ENCODE results near the gene GCDH.

GCDH gene

GRCh38 chr19:12856653-12857052 lies 34.3 kb upstream of the GCDH start:
- DNase-seq (ENCODE audit: low spot score), result no peak
- TF ChIP-seq CTCF (IDR thresholded peaks at IDR 0.05; ENCODE audit: borderline replicate concordance, control extremely low read depth, extremely low read depth, insufficient read depth, missing control alignments), result no peak
- in situ Hi-C loops (cut with MboI; ENCODE audit: low sequenced_read_pairs, unreplicated experiment), result no loop called here

GRCh38 chr19:12858041-12858928 lies 32.7 kb upstream of the GCDH start:
- DNase-seq (ENCODE audit: low spot score), result no peak
- in situ Hi-C loops (cut with MboI; ENCODE audit: low sequenced_read_pairs, unreplicated experiment), result no loop called here
- no peak for TF ChIP-seq CTCF (IDR thresholded peaks at IDR 0.05; ENCODE audit: borderline replicate concordance, control extremely low read depth, extremely low read depth, insufficient read depth, missing control alignments)

- DNase-seq (ENCODE audit: low spot score), result no peak
- in situ Hi-C loops (cut with MboI; ENCODE audit: low sequenced_read_pairs, unreplicated experiment), result no loop called here
- TF ChIP-seq CTCF (IDR thresholded peaks at IDR 0.05; ENCODE audit: borderline replicate concordance, control extremely low read depth, extremely low read depth, insufficient read depth, missing control alignments), result no peak
Measured at GRCh38 chr19:12859546-12859945, 31.4 kb upstream of the GCDH start.

GRCh38 chr19:12864143-12864542 lies 26.8 kb upstream of the GCDH start:
- no peak for DNase-seq (ENCODE audit: low spot score)
- TF ChIP-seq CTCF (IDR thresholded peaks at IDR 0.05; ENCODE audit: borderline replicate concordance, control extremely low read depth, extremely low read depth, insufficient read depth, missing control alignments), result no peak
- in situ Hi-C loops (cut with MboI; ENCODE audit: low sequenced_read_pairs, unreplicated experiment), result no loop called here

- no peak for DNase-seq (ENCODE audit: low spot score)
- TF ChIP-seq CTCF (IDR thresholded peaks at IDR 0.05; ENCODE audit: borderline replicate concordance, control extremely low read depth, extremely low read depth, insufficient read depth, missing control alignments), result no peak
- in situ Hi-C loops (cut with MboI; ENCODE audit: low sequenced_read_pairs, unreplicated experiment), result no loop called here
Measured at GRCh38 chr19:12864721-12865715, 25.9 kb upstream of the GCDH start.

- no peak for TF ChIP-seq CTCF (IDR thresholded peaks at IDR 0.05; ENCODE audit: borderline replicate concordance, control extremely low read depth, extremely low read depth, insufficient read depth, missing control alignments)
- in situ Hi-C loops (cut with MboI; ENCODE audit: low sequenced_read_pairs, unreplicated experiment), result no loop called here
- DNase-seq (ENCODE audit: low spot score), result no peak
Measured at GRCh38 chr19:12865746-12866415, 25.1 kb upstream of the GCDH start.
